Measurements from ENCODE around the gene STOX1.

GRCh38 chr10:68934994-68935393 lies 107.7 kb downstream of the STOX1 start:
- no peak for TF ChIP-seq CTCF (IDR thresholded peaks at IDR 0.05)
- TF ChIP-seq ERG (CRISPR knock-in tag; IDR thresholded peaks at IDR 0.05), result no peak
- TF ChIP-seq FOXK1 (CRISPR knock-in tag; IDR thresholded peaks at IDR 0.05), result no peak
- no peak for TF ChIP-seq NR1H2 (CRISPR knock-in tag; IDR thresholded peaks at IDR 0.05)
- no peak for TF ChIP-seq ZNF232 (CRISPR knock-in tag; IDR thresholded peaks at IDR 0.05)
- TF ChIP-seq NR2C2 (CRISPR knock-in tag; IDR thresholded peaks at IDR 0.05), result no peak
- TF ChIP-seq ZSCAN18 (CRISPR knock-in tag; IDR thresholded peaks at IDR 0.05), result no peak
- TF ChIP-seq MLX (CRISPR knock-in tag; IDR thresholded peaks at IDR 0.05), result no peak
- no peak for TF ChIP-seq ZBTB43 (CRISPR knock-in tag; IDR thresholded peaks at IDR 0.05)
- no peak for TF ChIP-seq USF1 (CRISPR knock-in tag; IDR thresholded peaks at IDR 0.05)
- TF ChIP-seq FOXP1 (CRISPR knock-in tag; IDR thresholded peaks at IDR 0.05; ENCODE audit: borderline replicate concordance), result no peak
- TF ChIP-seq JUN (CRISPR knock-in tag; IDR thresholded peaks at IDR 0.05), result no peak

Data from WTC11 (cell line).